Lung (tissue), 12 donors: ENCODE measurements around the gene MSMO1. TPM values are rescaled to one million over a fixed set of nuclear protein-coding genes. Genes with fewer than 3 reads are reported as not detected.
"Not testable (repeated sequence)": the region's sequence is repeated elsewhere in the genome, so short reads cannot be mapped to it uniquely, and the experiment has no call there.

ENCODE experiments used
- ATAC-seq: fragments of 200-7000 bp; cut with Tn5 transposase; one replicate; pipeline ENCODE4 v1.9.1; 2020; ENCODE audit warnings: moderate number of reproducible peaks; ENCODE audit not compliant: insufficient read depth, low FRiP score
- DNase-seq, 3 donors: peaks; one replicate each; pipeline ENCODE4 v3.0.0-alpha.2; 2013 to 2017
- H3K27ac ChIP-seq, 2 donors: one replicate each; pipeline ENCODE4 v1.5.1; 2013; ENCODE audit warnings: mild to moderate bottlenecking in 2 of 2, moderate library complexity in 2 of 2, control low read depth in 1 of 2, inconsistent platforms in 1 of 2, low read depth in 1 of 2, low read length in 1 of 2
- H3K27me3 ChIP-seq, 3 donors: one replicate each; pipeline ENCODE4 v1.5.1; 2013; ENCODE audit warnings: low read length in 2 of 3; ENCODE audit not compliant: control insufficient read depth in 3 of 3, insufficient read depth in 3 of 3
- H3K36me3 ChIP-seq, 4 donors: one replicate each; pipeline ENCODE4 v1.5.1; 2013; ENCODE audit warnings: low read length in 4 of 4, mild to moderate bottlenecking in 1 of 4, moderate library complexity in 1 of 4; ENCODE audit not compliant: control insufficient read depth in 4 of 4, insufficient read depth in 4 of 4
- H3K4me1 ChIP-seq, 5 donors: one replicate each; pipeline ENCODE4 v1.5.1; 2013; ENCODE audit warnings: low read length in 5 of 5, mild to moderate bottlenecking in 2 of 5, moderate library complexity in 1 of 5; ENCODE audit not compliant: control insufficient read depth in 5 of 5, insufficient read depth in 5 of 5
- H3K4me3 ChIP-seq: one replicate; pipeline ENCODE4 v1.5.1; 2013; ENCODE audit warnings: mild to moderate bottlenecking, control low read depth, moderate library complexity
- H3K9ac ChIP-seq, 2 donors: one replicate each; pipeline ENCODE4 v1.5.1; 2013; ENCODE audit warnings: low read length in 2 of 2, control low read depth in 1 of 2; ENCODE audit not compliant: insufficient read depth in 1 of 2
- H3K9me3 ChIP-seq, 4 donors: one replicate each; pipeline ENCODE4 v1.5.1; 2013; ENCODE audit warnings: low read length in 3 of 4, mild to moderate bottlenecking in 1 of 4, moderate library complexity in 1 of 4; ENCODE audit not compliant: control insufficient read depth in 4 of 4, insufficient read depth in 3 of 4
- CTCF ChIP-seq: IDR thresholded peaks from 2 replicates; pipeline ENCODE4 v1.5.1; 2012; ENCODE audit warnings: mild to moderate bottlenecking; ENCODE audit errors: control extremely low read depth, extremely low read depth
- WGBS, 2 donors: extraction: QIAGEN DNeasy Blood & Tissue Kit; methylation state at CpG; one replicate each; pipeline ENCODE4 v1.1.7; 2013; 5-methylcytosine and 5-hydroxymethylcytosine counted together
- polyA plus RNA-seq, 2 donors: library from polyadenylated mRNA; stranded (reverse); fragments of 200-250 nt; gene quantifications; one replicate each; pipeline ENCODE4 v1.2.1, GENCODE V29; 2013
- total RNA-seq, 2 donors: library from RNA; depleted of rRNA in 1 of 2; stranded (reverse); fragments of >200 nt in 1 of 2; gene quantifications; one replicate each; pipeline ENCODE4 v1.2.1, GENCODE V29; 2014 to 2021
- donor health status: control.
- donor health status: control.
- donor health status: Bipolar disorder and iron deficiency.
- donor health status: healthy.
- donor health status: DM: yes; HTN: yes; CAD: no.

Gene MSMO1
- total and polyA plus RNA-seq, 4 donors: 135 to 257 (median 175) TPM

- Histone ChIP-seq H3K36me3 (peaks cover 5 to 12% (median 11%) of the 10 kb centered on the region in 4 donors), H3K4me1 (peaks cover 0 to 10% (median 3%) of the 10 kb centered on the region in 5 donors), H3K27me3 (no peaks in the 10 kb centered on the region), H3K9me3 (peaks cover 0 to 1% (median 0%) of the 10 kb centered on the region in 4 donors), H3K27ac (no peak overlapping the region), H3K4me3 (no peak overlapping the region), H3K9ac (no peak overlapping the region)
- TF ChIP-seq CTCF: no peak
- WGBS, 2 donors: 79 to 91% methylated on average over 3 of the region's 3 CpGs
- no peak for ATAC-seq
- no peak for DNase-seq
Measured at GRCh38 chr4:165335163-165335703, 7.8 kb downstream of the MSMO1 start.

DNA sequence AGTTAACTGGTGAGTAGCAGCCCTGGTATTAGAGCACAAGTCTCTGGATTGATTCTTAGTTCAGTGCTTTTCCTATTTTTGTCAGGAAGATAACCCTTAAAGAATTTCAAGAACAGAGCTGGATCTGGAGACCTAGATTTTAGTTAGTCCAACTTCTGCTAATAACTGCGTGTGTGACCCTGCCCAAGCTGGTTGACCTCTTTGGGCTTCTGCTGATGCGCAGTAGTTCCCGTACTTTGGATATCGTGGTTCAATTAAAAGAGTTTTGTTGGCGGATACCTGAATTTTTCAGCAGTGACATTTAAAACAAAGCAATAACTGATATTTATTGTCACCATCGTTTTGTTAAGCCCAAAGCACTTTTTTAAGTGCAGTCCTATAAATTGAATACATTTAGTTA is 9.3 kb downstream of the MSMO1 start:
- WGBS, 2 donors: 94 to 96% methylated on average over 6 of the region's 6 CpGs
- no peak overlapping the region for H3K27ac ChIP-seq
- no peaks in the 10 kb centered on the region for H3K27me3 ChIP-seq
- H3K9me3 ChIP-seq: peaks cover 0 to 1% (median 0%) of the 10 kb centered on the region in 4 donors
- TF ChIP-seq CTCF: no peak
- no peak overlapping the region for H3K4me3 ChIP-seq
- no peak overlapping the region for H3K9ac ChIP-seq
- peaks cover 5 to 16% (median 13%) of the 10 kb centered on the region in 4 donors for H3K36me3 ChIP-seq
- DNase-seq (no peak), ATAC-seq (no peak)
- peaks cover 0 to 6% (median 2%) of the 10 kb centered on the region in 5 donors for H3K4me1 ChIP-seq

DNA sequence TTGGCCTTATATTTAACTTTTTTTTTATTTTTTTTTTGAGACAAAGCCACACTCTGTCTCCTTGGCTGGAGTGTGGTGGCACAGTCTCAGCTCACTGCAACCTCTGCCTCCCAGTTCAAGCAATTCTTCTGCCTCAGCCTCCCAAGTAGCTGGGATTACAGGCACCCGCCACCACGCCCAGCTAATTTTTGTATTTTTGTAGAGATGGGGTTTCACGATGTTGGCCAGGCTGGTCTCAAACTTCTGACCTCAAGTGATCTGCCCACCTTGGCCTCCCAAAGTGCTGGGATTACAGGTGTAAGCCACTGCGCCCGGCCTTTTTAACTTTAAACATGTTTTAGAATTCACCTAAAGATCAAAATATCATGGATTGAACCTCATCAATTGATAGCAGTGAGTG is 14.9 kb downstream of the MSMO1 start:
- not testable (repeated sequence) for ATAC-seq, H3K4me1 ChIP-seq, H3K27ac ChIP-seq, H3K27me3 ChIP-seq, DNase-seq, H3K4me3 ChIP-seq, H3K9me3 ChIP-seq, H3K9ac ChIP-seq
- peaks cover 3 to 14% (median 6%) of the 10 kb centered on the region in 4 donors for H3K36me3 ChIP-seq
- WGBS, 2 donors: 96 to 97% methylated on average over 5 of the region's 5 CpGs

DNA sequence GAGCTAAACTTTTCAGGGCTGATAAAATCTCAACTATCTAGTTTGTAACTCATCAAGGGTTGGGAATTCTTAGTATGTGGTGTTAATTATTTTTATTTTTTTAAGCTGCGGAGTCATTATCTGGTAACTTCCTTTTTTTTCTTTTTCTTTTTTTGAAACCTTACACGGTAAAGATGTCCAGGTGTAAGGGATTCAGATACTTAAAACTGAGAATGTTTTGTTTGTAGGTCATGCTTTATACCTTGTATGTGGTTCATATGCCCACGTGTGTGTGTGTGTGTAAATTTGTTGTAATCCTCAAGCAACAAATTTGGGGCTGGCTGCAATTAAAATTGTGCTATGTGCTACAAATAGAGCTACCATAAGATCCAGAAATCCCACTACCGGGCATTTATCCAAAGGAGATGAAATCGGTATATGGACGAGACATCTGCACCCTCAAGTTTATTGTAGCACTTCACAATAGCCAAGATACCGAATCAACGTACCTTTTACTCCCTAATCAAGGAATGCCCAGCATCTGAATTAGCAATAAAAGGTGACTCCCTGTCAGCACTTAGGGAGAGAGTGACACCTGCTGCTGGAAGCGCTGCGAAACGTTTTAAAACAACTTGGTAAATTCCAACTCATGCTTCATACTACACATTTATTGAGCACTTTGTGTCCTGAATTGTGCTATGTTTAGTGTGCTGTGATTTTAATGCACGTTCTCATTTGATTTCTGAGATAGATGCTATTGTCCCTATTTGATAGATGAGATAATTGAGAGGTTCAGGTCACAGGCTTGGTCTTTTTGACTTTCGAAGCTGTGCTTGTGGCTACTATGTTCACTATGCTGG is 16.1 kb downstream of the MSMO1 start:
- Histone ChIP-seq H3K4me3 (no peak overlapping the region), H3K9ac (no peak overlapping the region), H3K9me3 (no peaks in the 10 kb centered on the region), H3K27me3 (no peaks in the 10 kb centered on the region), H3K4me1 (no peaks in the 10 kb centered on the region), H3K36me3 (peaks cover 3 to 14% (median 6%) of the 10 kb centered on the region in 4 donors), H3K27ac (no peak overlapping the region)
- ATAC-seq: no peak
- peak in 1 of 3 donors; percentile 41 for DNase-seq
- TF ChIP-seq CTCF: no peak
- 74 to 79% methylated on average over 13 of the region's 13 CpGs for WGBS, 2 donors
